22Rv1 (cell line): ENCODE results near the gene WWOX.

Experiments
- H3K27ac ChIP-seq: fragments of 450-650 bp; 2 replicates; pipeline ENCODE4 v1.5.1; 2017
- ZFX ChIP-seq: fragments of 450-650 bp; IDR thresholded peaks from 2 replicates; pipeline ENCODE4 v1.6.1; 2017; ENCODE audit warnings: antibody characterized with exemption, borderline replicate concordance
- TF ChIP-seq, protein P1 (sequence below): fragments of 450-650 bp; IDR thresholded peaks from 2 replicates; pipeline ENCODE4 v1.5.1; 2017; ENCODE audit warnings: mild to moderate bottlenecking

Gene WWOX

DNA sequence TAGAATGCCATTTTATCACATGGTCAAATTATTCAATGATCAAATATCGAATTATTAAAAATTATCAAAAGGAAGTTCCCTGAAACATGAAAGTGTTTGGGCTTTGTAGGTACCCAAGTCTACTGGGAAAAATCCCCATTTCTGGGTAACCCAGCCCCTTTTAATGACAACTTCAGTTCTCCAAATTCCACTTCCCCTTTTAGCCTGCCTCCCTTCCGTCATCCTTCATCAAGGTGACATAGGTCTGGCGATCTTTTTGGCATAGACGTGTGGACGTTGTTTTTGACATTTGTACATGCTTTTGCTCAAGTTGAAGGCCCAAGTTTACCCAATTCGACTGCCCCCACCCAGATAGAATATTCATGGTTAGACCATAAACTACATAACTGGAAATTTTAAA lies 840.1 kb downstream of the WWOX start:
- H3K27ac ChIP-seq = no peak overlapping the region
- TF ChIP-seq ZFX = no peak
- TF ChIP-seq, protein P1, sequence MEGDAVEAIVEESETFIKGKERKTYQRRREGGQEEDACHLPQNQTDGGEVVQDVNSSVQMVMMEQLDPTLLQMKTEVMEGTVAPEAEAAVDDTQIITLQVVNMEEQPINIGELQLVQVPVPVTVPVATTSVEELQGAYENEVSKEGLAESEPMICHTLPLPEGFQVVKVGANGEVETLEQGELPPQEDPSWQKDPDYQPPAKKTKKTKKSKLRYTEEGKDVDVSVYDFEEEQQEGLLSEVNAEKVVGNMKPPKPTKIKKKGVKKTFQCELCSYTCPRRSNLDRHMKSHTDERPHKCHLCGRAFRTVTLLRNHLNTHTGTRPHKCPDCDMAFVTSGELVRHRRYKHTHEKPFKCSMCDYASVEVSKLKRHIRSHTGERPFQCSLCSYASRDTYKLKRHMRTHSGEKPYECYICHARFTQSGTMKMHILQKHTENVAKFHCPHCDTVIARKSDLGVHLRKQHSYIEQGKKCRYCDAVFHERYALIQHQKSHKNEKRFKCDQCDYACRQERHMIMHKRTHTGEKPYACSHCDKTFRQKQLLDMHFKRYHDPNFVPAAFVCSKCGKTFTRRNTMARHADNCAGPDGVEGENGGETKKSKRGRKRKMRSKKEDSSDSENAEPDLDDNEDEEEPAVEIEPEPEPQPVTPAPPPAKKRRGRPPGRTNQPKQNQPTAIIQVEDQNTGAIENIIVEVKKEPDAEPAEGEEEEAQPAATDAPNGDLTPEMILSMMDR = no peak

DNA sequence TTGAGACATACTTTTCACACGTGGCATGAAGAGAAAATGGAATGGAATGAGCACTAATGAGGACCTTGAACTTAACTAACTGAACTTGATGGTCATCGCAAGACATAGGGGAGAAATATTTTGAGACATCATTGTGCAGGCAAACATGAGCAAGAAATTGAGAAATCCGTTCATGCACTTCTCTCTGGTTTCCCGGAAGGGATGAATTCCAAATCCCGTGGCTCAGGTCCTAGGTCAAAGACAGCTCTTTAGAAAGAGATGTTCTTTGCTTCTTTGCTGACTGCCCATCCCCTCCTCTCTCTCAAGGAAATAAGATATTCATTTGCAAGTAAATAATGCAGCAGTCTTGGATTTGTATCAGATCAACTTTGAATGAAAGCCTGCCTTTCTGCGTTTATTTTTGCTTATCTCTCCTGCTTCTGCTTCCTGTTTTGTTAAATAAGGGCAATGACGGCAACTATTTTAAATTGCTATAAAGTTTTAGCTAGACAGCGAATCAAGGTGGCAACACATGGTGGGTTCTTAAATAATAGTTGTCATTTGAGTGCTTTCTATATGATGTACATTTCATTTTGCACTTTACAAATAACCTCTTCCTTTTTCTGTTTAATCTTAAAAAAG lies 843.3 kb downstream of the WWOX start:
- no peak for TF ChIP-seq ZFX
- TF ChIP-seq, protein P1 = no peak
- H3K27ac ChIP-seq = no peak overlapping the region

DNA sequence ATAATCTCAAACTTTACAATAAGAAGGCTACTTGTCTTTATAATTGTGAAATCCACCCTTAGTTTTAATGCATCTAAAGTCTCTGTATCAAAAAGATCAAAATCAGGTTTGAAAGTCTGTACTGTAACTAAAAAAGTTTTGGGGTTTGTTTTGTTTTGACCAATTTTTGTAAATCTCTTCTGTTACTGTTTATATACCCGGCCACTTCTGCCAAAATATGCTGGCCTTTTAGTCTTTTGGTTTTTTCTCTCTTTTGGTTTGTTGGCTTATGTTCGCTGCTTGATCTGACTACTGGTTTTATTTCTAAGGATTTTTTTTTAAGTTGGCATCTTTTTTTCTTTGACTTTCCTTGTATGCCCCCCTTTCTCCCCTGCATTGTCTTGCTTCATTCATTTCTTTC lies 845.9 kb downstream of the WWOX start:
- TF ChIP-seq ZFX = no peak
- TF ChIP-seq, protein P1 = no peak
- no peak overlapping the region for H3K27ac ChIP-seq

DNA sequence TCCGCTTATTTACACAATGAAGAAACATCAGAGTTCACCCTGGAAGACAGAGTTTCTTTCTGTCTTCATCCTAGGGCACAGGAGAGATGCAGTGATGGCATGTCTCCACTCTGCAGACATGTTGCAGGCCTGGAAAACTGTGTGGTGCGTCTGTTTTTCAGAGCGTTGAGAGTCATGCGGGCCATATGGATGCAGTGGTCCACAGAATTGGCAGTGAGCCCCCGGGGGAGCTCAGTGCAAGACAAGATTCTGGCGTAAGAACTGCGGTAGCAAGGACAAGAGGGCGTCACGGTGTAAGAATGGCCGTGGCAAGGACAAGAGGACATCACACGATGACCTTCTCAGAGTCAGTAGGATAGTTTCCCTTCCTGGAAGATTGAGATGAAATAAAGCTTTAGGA lies 847.1 kb downstream of the WWOX start:
- TF ChIP-seq, protein P1 = no peak
- TF ChIP-seq ZFX = no peak
- no peak overlapping the region for H3K27ac ChIP-seq

DNA sequence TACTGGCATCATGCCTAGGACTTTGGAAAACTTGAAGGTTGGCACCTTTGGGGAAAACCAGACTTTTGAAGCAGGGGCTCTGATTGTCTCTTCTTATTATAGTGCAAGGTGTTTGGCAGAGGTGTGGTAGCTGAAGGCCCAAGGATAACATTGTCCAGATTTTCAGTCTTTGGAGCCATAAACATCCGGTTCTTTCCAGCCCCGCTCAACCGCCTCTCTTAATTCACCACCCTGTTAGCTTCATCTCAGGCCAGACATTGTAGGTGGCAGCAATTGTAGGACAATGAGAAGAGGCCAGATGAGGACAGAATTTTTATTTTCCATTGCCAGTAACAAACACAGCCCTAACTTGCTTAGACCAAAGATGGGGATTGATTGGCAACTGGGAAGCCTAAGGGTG lies 851.3 kb downstream of the WWOX start:
- TF ChIP-seq, protein P1 = no peak
- no peak for TF ChIP-seq ZFX
- no peak overlapping the region for H3K27ac ChIP-seq

DNA sequence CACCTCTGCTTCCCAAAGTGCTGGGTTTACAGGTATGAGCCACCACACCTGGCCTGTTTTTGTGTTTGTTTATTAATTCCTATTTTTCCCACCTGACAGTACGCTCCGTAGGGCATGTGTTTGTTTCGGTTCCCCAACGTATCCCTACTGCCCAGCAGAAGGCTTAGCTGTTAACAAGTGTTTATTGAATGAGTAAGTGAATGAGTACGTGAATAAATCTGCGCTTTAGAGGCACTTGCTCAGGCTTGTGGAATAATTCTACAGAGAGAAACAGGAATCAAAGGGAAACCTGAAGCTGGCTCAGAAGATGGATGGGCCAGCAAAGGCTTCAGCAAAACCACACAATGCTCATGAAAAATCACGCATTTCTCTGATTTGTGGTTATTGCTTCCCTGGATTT lies 853.2 kb downstream of the WWOX start:
- no peak overlapping the region for H3K27ac ChIP-seq
- TF ChIP-seq, protein P1 = no peak
- TF ChIP-seq ZFX = no peak

DNA sequence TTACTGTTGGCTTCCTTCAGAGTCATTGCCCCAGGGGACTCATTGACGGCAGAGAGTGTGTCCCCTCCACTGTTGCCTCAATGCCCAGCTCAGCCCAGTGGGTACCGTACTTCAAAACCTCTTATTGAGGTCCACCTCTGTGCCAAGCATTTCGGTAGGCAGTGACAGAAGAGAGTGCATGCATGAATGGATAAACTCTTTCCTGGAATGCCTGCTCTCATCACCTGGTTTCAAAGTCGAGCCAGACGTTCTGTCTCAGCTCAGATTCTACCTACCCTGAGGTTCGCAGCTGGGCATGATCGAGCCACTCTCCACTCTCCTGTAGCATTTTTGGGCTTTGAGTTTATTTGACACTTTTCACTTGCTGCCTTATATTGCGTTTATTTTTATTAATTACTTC lies 854.1 kb downstream of the WWOX start:
- TF ChIP-seq ZFX = no peak
- TF ChIP-seq, protein P1 = no peak
- no peak overlapping the region for H3K27ac ChIP-seq
